K562 (cell line): ENCODE data around the gene KIAA0930.

Experiments used
- ARNT ChIP-seq, 2 experiments: fragments of 450-650 bp; IDR thresholded peaks; 2 replicates each; pipeline ENCODE4 v1.6.1; 2016; ENCODE audit warnings: mild to moderate bottlenecking in 1 of 2
- CBX1 ChIP-seq: sonication (generic); IDR thresholded peaks from 2 replicates; pipeline ENCODE4 v1.6.1; 2016; ENCODE audit warnings: antibody characterized with exemption, low read depth, mild to moderate bottlenecking
- HDAC2 ChIP-seq: fragments of 450-650 bp; IDR thresholded peaks from 2 replicates; pipeline ENCODE4 v1.6.1; 2016; ENCODE audit warnings: mild to moderate bottlenecking
- MYNN ChIP-seq, 2 experiments: sonication (generic); formaldehyde crosslinking in 1 of 2; IDR thresholded peaks; 2 replicates each; pipeline versions ENCODE4 v1.5.0 to v1.6.1; 2016 to 2020; ENCODE audit warnings: antibody characterized with exemption in 1 of 2, missing genetic modification reagents in 1 of 2
- NFIC ChIP-seq: fragments of 450-650 bp; IDR thresholded peaks from 2 replicates; pipeline ENCODE4 v1.6.1; 2017; ENCODE audit warnings: mild to moderate bottlenecking, inconsistent platforms
- ZSCAN29 ChIP-seq: fragments of 450-650 bp; IDR thresholded peaks from 2 replicates; pipeline ENCODE4 v1.6.1; 2017
- TF ChIP-seq, protein P1 (sequence below): sonication (generic); formaldehyde crosslinking; IDR thresholded peaks from 2 replicates; pipeline ENCODE4 v1.9.0; 2022; ENCODE audit warnings: mild to moderate bottlenecking, missing genetic modification reagents
- TF ChIP-seq, protein P2 (sequence below), 3 experiments: IDR thresholded peaks in 2 of 3; conservative IDR thresholded peaks in 1 of 3; 2 replicates each; pipeline ENCODE4 v1.5.1; 2011 to 2012; ENCODE audit warnings: low read length in 3 of 3, mild to moderate bottlenecking in 3 of 3, control low read depth in 2 of 3, improper control_type of control experiment in 1 of 3, inconsistent platforms in 1 of 3, low read depth in 1 of 3, mixed read lengths in 1 of 3, moderate library complexity in 1 of 3; ENCODE audit not compliant: insufficient read depth in 2 of 3

DNA sequence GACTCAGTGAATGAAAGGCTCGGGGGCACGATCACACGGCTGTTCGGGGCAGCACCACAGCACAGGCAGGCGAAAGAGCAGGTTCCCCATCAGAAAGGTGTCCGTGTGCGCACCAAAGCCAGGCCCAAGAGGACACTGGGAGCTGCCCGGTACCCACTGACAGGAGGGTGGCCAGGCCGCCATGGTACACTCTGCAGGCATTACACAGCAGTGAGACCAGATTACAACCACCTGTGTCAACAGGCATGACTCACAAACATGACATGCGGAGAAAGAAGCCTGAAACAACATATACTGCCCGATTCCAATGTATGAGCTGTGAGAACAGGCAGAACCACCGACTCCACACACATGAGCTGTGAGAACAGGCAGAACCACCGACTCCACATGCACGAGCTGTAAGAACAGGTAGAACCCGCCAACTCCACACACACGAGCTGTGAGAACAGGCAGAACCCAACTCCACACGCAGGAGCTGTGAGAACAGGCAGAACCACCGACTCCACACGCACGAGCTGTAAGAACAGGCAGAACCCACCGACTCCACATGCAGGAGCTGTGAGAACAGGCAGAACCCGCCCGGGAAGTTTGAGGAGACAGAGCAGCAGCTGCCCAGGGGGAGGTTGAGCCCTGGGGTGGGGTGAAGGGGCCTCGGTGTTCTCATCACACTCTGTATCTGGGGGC lies 32.6 kb downstream of the KIAA0930 start:
- TF ChIP-seq NFIC (no peak), ARNT (IDR thresholded peaks at IDR 0.05) (no peak), CBX1 (no peak), MYNN (IDR thresholded peaks at IDR 0.05) (no peak), MYNN (CRISPR knock-in tag; IDR thresholded peaks at IDR 0.05) (no peak), HDAC2 (no peak), ZSCAN29 (no peak)
- TF ChIP-seq, protein P1, sequence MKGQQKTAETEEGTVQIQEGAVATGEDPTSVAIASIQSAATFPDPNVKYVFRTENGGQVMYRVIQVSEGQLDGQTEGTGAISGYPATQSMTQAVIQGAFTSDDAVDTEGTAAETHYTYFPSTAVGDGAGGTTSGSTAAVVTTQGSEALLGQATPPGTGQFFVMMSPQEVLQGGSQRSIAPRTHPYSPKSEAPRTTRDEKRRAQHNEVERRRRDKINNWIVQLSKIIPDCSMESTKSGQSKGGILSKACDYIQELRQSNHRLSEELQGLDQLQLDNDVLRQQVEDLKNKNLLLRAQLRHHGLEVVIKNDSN (CRISPR knock-in tag), result no peak
- TF ChIP-seq, protein P2, sequence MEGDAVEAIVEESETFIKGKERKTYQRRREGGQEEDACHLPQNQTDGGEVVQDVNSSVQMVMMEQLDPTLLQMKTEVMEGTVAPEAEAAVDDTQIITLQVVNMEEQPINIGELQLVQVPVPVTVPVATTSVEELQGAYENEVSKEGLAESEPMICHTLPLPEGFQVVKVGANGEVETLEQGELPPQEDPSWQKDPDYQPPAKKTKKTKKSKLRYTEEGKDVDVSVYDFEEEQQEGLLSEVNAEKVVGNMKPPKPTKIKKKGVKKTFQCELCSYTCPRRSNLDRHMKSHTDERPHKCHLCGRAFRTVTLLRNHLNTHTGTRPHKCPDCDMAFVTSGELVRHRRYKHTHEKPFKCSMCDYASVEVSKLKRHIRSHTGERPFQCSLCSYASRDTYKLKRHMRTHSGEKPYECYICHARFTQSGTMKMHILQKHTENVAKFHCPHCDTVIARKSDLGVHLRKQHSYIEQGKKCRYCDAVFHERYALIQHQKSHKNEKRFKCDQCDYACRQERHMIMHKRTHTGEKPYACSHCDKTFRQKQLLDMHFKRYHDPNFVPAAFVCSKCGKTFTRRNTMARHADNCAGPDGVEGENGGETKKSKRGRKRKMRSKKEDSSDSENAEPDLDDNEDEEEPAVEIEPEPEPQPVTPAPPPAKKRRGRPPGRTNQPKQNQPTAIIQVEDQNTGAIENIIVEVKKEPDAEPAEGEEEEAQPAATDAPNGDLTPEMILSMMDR (IDR thresholded peaks at IDR 0.05 in 2 of 3, conservative IDR thresholded peaks at IDR 0.05 in 1 of 3; ENCODE audit: insufficient read depth in 2 of 3, low read depth in 1 of 3, low read length in 3 of 3), result no peak
